WTC11 (cell line): ENCODE results near the gene DOCK1. TPM values are rescaled to one million over a fixed set of nuclear protein-coding genes. Genes with fewer than 3 reads are reported as not detected.

Experiments used
- ATAC-seq: fragments of 200-7000 bp; cut with Tn5 transposase; 2 replicates; pipeline ENCODE4 v1.10.0; 2021; ENCODE audit warnings: mild to moderate bottlenecking, moderate library complexity
- CTCF ChIA-PET: fragments of 300-600 bp; sonication (Branson Sonifier 250); formaldehyde crosslinking; loops from one replicate; lab custom pipeline; 2021; ENCODE audit warnings: antibody characterized with exemption; lab: Charles Lee
- POLR2A ChIA-PET: fragments of 350-600 bp; sonication (Branson Sonifier 250); formaldehyde crosslinking; loops from one replicate; lab custom pipeline; 2021; ENCODE audit warnings: antibody characterized with exemption; lab: Charles Lee
- DNase-seq: peaks from one replicate; pipeline ENCODE4 v3.0.0; 2021; ENCODE audit warnings: low spot score
- H3K27ac Mint-ChIP-seq: 2 replicates; pipeline ENCODE4 v1.8.0; 2021; ENCODE audit warnings: mixed read lengths
- H3K27me3 Mint-ChIP-seq: 2 replicates; pipeline ENCODE4 v1.8.0; 2021; ENCODE audit warnings: low read depth, mild to moderate bottlenecking, moderate library complexity, mixed read lengths
- H3K36me3 Mint-ChIP-seq: 2 replicates; pipeline ENCODE4 v1.8.0; 2021; ENCODE audit warnings: mixed read lengths
- H3K4me1 Mint-ChIP-seq: 2 replicates; pipeline ENCODE4 v1.8.0; 2022; ENCODE audit warnings: mixed read lengths
- H3K4me3 Mint-ChIP-seq: 2 replicates; pipeline ENCODE4 v1.8.0; 2021; ENCODE audit warnings: mild to moderate bottlenecking, moderate library complexity, mixed read lengths
- H3K9me3 Mint-ChIP-seq: 2 replicates; pipeline ENCODE4 v1.8.0; 2021; ENCODE audit warnings: mixed read lengths
- ARID4B ChIP-seq: sonication (generic); formaldehyde crosslinking; IDR thresholded peaks from 2 replicates; pipeline ENCODE4 v1.8.0; 2023; ENCODE audit warnings: missing genetic modification reagents, mild to moderate bottlenecking, borderline replicate concordance
- ATF6 ChIP-seq: sonication (generic); formaldehyde crosslinking; IDR thresholded peaks from 2 replicates; pipeline ENCODE4 v1.8.1; 2023; ENCODE audit warnings: mild to moderate bottlenecking, missing genetic modification reagents
- CDX4 ChIP-seq: fragments of 250-450 bp; sonication (Bioruptor Pico); IDR thresholded peaks from 2 replicates; pipeline ENCODE4 v1.9.0; 2021; ENCODE audit warnings: moderate library complexity, mild to moderate bottlenecking, inconsistent platforms, borderline replicate concordance
- CREB1 ChIP-seq: sonication (generic); formaldehyde crosslinking; IDR thresholded peaks from 2 replicates; pipeline ENCODE4 v1.8.0; 2023; ENCODE audit warnings: mild to moderate bottlenecking, missing genetic modification reagents
- E2F4 ChIP-seq: sonication (generic); formaldehyde crosslinking; IDR thresholded peaks from 2 replicates; pipeline ENCODE4 v1.8.1; 2022; ENCODE audit warnings: low read depth, mild to moderate bottlenecking, moderate library complexity, missing genetic modification reagents, borderline replicate concordance
- EMX1 ChIP-seq: fragments of 250-450 bp; sonication (Bioruptor Pico); IDR thresholded peaks from 2 replicates; pipeline ENCODE4 v1.8.0; 2021; ENCODE audit warnings: mild to moderate bottlenecking
- FOXP4 ChIP-seq: sonication (generic); formaldehyde crosslinking; IDR thresholded peaks from 2 replicates; pipeline ENCODE4 v1.8.0; 2022; ENCODE audit warnings: mild to moderate bottlenecking, missing genetic modification reagents
- GABPB1 ChIP-seq: sonication (generic); formaldehyde crosslinking; IDR thresholded peaks from 2 replicates; pipeline ENCODE4 v1.8.1; 2023; ENCODE audit warnings: mild to moderate bottlenecking, missing genetic modification reagents
- HMGXB4 ChIP-seq: sonication (generic); formaldehyde crosslinking; IDR thresholded peaks from 2 replicates; pipeline ENCODE4 v1.8.1; 2023; ENCODE audit warnings: mild to moderate bottlenecking, moderate library complexity, missing genetic modification reagents
- NFATC4 ChIP-seq: fragments of 250-450 bp; sonication (Bioruptor Pico); IDR thresholded peaks from 2 replicates; pipeline ENCODE4 v1.9.0; 2021; ENCODE audit warnings: mild to moderate bottlenecking
- NR2C2 ChIP-seq: sonication (generic); formaldehyde crosslinking; IDR thresholded peaks from 2 replicates; pipeline ENCODE4 v1.8.0; 2022; ENCODE audit warnings: mild to moderate bottlenecking, missing genetic modification reagents
- SMAD3 ChIP-seq: sonication (generic); formaldehyde crosslinking; IDR thresholded peaks from 2 replicates; pipeline ENCODE4 v1.8.0; 2022; ENCODE audit warnings: missing genetic modification reagents, mild to moderate bottlenecking, borderline replicate concordance
- SMAD4 ChIP-seq: sonication (generic); formaldehyde crosslinking; IDR thresholded peaks from 2 replicates; pipeline ENCODE4 v1.8.0; 2022; ENCODE audit warnings: mild to moderate bottlenecking, missing genetic modification reagents
- TP53 ChIP-seq: sonication (generic); formaldehyde crosslinking; IDR thresholded peaks from 2 replicates; pipeline ENCODE4 v1.8.1; 2023; ENCODE audit warnings: mild to moderate bottlenecking, missing genetic modification reagents
- USF2 ChIP-seq: sonication (generic); formaldehyde crosslinking; IDR thresholded peaks from 2 replicates; pipeline ENCODE4 v1.8.1; 2023; ENCODE audit warnings: mild to moderate bottlenecking, missing genetic modification reagents, moderate library complexity
- ZNF232 ChIP-seq: sonication (generic); formaldehyde crosslinking; IDR thresholded peaks from 2 replicates; pipeline ENCODE4 v1.8.0; 2022; ENCODE audit warnings: mild to moderate bottlenecking, missing genetic modification reagents
- total RNA-seq: library from RNA; stranded (reverse); gene quantifications from 3 replicates; pipeline ENCODE4 v1.2.3, GENCODE V29; 2021

The DOCK1 gene
- total RNA-seq, 1 experiment from 2014 or later = 52.1 TPM

GRCh38 chr10:127089446-127089845 lies 184.2 kb downstream of the DOCK1 start (continued):
- TF ChIP-seq HMGXB4 (CRISPR knock-in tag) (no peak), EMX1 (CRISPR knock-in tag) (no peak), NR2C2 (no peak), ATF6 (CRISPR knock-in tag) (no peak), CREB1 (CRISPR knock-in tag) (no peak), E2F4 (CRISPR knock-in tag) (no peak), USF2 (no peak), CDX4 (CRISPR knock-in tag) (no peak), TP53 (CRISPR knock-in tag) (no peak), SMAD3 (CRISPR knock-in tag) (no peak), NFATC4 (CRISPR knock-in tag) (no peak), SMAD4 (CRISPR knock-in tag) (no peak), GABPB1 (CRISPR knock-in tag) (no peak), FOXP4 (CRISPR knock-in tag) (no peak)

- Mint-ChIP-seq H3K36me3 (peaks cover 20% of the 10 kb centered on the region), H3K4me1 (peaks cover 7% of the 10 kb centered on the region; the same call in 1 of the 2 replicates), H3K27ac (no peak overlapping the region), H3K9me3 (peaks cover 5% of the 10 kb centered on the region; the same call in 1 of the 2 replicates), H3K27me3 (no peaks in the 10 kb centered on the region), H3K4me3 (no peak overlapping the region)
- POLR2A ChIA-PET = no interaction called here
- ATAC-seq (no peak), DNase-seq (no peak)
- TF ChIP-seq NR2C2 = no peak
- TF ChIP-seq ZNF232 (CRISPR knock-in tag) = no peak
- CTCF ChIA-PET = no interaction called here
These were observed 184.9 kb downstream of the DOCK1 start for GRCh38 chr10:127090138-127090537.

- no peak for DNase-seq
- Mint-ChIP-seq H3K9me3 (peaks cover 5% of the 10 kb centered on the region; the same call in 1 of the 2 replicates), H3K4me1 (no peaks in the 10 kb centered on the region), H3K4me3 (no peak overlapping the region), H3K27me3 (no peaks in the 10 kb centered on the region), H3K36me3 (peaks cover 20% of the 10 kb centered on the region), H3K27ac (no peak overlapping the region)
- no peak for ATAC-seq
- POLR2A ChIA-PET = interaction anchor here (0.7 kb wide), 1 partner anchor 75 kb away, joined by 5 read pairs; no protein-coding TSS in a partner anchor
- CTCF ChIA-PET = no interaction called here
- TF ChIP-seq SMAD4 (CRISPR knock-in tag) (no peak), ARID4B (CRISPR knock-in tag) (no peak)
These were observed 186.1 kb downstream of the DOCK1 start for GRCh38 chr10:127091354-127091753.
